HG03196 (cell line): Measurements from ENCODE around the gene ZNF710.
A peak's percentile ranks its signal among the peaks of the same experiment; 100 is the strongest.

Experiments used
- ATAC-seq: cut with Tn5 transposase; IDR thresholded peaks from one replicate; pipeline ENCODE4 v1.9.1; 2021; ENCODE audit not compliant: unreplicated experiment

ZNF710 gene

GRCh38 chr15:90078965-90079364 lies 77.8 kb downstream of the ZNF710 start:
- ATAC-seq, result no peak

- ATAC-seq, result no peak
These were observed 78.7 kb downstream of the ZNF710 start for GRCh38 chr15:90079619-90080457.

- ATAC-seq, result no peak
These were observed 79.3 kb downstream of the ZNF710 start for GRCh38 chr15:90080458-90080755.

- ATAC-seq, result no peak
These were observed 79.8 kb downstream of the ZNF710 start for GRCh38 chr15:90080818-90081393.

GRCh38 chr15:90082140-90082715 lies 81.1 kb downstream of the ZNF710 start:
- ATAC-seq, result no peak

GRCh38 chr15:90083419-90083818 lies 82.3 kb downstream of the ZNF710 start:
- ATAC-seq, result no peak

- ATAC-seq, result no peak
These were observed 83.0 kb downstream of the ZNF710 start for GRCh38 chr15:90083954-90084607.

- no peak for ATAC-seq
These were observed 83.8 kb downstream of the ZNF710 start for GRCh38 chr15:90084876-90085423.

- ATAC-seq, result no peak
These were observed 84.4 kb downstream of the ZNF710 start for GRCh38 chr15:90085565-90085964.

GRCh38 chr15:90086868-90087268 lies 85.7 kb downstream of the ZNF710 start:
- no peak for ATAC-seq

GRCh38 chr15:90087454-90088154 lies 86.5 kb downstream of the ZNF710 start:
- no peak for ATAC-seq

GRCh38 chr15:90090226-90090848 lies 89.2 kb downstream of the ZNF710 start:
- no peak for ATAC-seq

- no peak for ATAC-seq
These were observed 90.2 kb downstream of the ZNF710 start for GRCh38 chr15:90091156-90091931.

GRCh38 chr15:90095521-90095959 lies 94.4 kb downstream of the ZNF710 start:
- ATAC-seq, result no peak

GRCh38 chr15:90097475-90097874 lies 96.4 kb downstream of the ZNF710 start:
- ATAC-seq, result peak; percentile 58

- ATAC-seq, result no peak
These were observed 98.1 kb downstream of the ZNF710 start for GRCh38 chr15:90099072-90099867.

- ATAC-seq, result no peak
These were observed 99.0 kb downstream of the ZNF710 start for GRCh38 chr15:90099868-90100831.
